Progenitor cell of endocrine pancreas (in vitro differentiated cells): Measurements from ENCODE around the gene SMAD3. TPM values are rescaled to one million over a fixed set of nuclear protein-coding genes. Genes with fewer than 3 reads are reported as not detected.

Experiments used
- DNase-seq: peaks from one replicate; pipeline ENCODE4 v3.0.0; 2021; ENCODE audit warnings: low spot score; ENCODE audit not compliant: unreplicated experiment
- H3K27ac Mint-ChIP-seq: 2 replicates; pipeline ENCODE4 v1.8.0; 2021; ENCODE audit warnings: mild to moderate bottlenecking, moderate library complexity, mixed read lengths
- H3K27me3 Mint-ChIP-seq: 2 replicates; pipeline ENCODE4 v1.8.0; 2021; ENCODE audit warnings: mixed read lengths
- H3K36me3 Mint-ChIP-seq: 2 replicates; pipeline ENCODE4 v1.8.0; 2022; ENCODE audit warnings: mixed read lengths; ENCODE audit not compliant: insufficient read depth
- H3K4me1 Mint-ChIP-seq: 2 replicates; pipeline ENCODE4 v1.8.0; 2021; ENCODE audit warnings: low read depth, mixed read lengths
- H3K4me3 Mint-ChIP-seq: 2 replicates; pipeline ENCODE4 v1.8.0; 2021; ENCODE audit warnings: low read depth, mild to moderate bottlenecking, moderate library complexity, mixed read lengths
- H3K9me3 Mint-ChIP-seq: 2 replicates; pipeline ENCODE4 v1.8.0; 2021; ENCODE audit warnings: low read depth, mixed read lengths
- total RNA-seq: library from RNA; stranded (reverse); gene quantifications from 2 replicates; pipeline ENCODE4 v1.2.1, GENCODE V29; 2021
- TF ChIP-seq, protein P1 (sequence below): fragments of 200-600 bp; sonication (generic); IDR thresholded peaks from one replicate; pipeline ENCODE4 v1.5.0; 2021; ENCODE audit warnings: antibody characterized with exemption, mild to moderate bottlenecking; ENCODE audit not compliant: unreplicated experiment

The SMAD3 gene
- total RNA-seq, 1 donor from 2014 or later: 51.3 TPM

DNA sequence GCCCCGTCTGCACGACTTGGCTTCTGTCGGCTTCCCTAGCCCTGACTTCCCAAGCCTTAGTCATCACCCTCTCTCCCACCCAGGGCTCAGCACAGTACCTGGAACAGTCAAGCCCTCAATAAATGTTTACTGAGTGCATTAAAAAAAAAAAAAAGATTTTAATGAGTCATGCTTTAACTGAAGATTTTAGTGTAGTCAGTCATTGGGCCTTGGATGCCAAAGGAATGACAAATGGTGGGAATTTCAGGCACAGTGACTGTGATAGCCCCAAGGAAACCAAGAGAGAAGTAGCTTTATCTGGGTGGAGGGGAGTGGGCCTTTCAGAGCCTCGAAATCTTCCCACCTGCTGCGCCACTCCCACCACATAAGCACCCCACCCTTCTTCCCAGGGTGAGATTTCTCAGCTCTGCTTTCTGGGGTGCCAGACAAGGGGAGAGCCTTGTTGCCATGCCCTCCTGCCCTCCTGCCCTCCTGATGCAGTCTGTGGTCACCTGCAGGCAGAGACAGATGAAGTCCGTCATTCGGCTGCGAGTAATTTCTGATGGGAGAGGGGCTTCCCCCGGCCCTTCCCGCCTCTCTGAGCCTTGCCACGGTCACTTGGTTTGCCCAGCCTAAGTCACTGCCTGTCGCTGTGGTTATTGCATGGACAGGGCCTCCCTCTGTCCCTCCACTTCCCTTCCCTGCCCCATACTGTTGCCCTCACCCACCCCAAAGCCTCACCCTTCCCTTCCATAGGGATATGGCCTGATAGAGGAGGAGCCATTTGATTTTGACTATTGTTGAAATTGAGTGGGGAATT, 41.8 kb downstream of the SMAD3 start:
- Mint-ChIP-seq H3K27ac (peak overlapping the region; percentile 30), H3K36me3 (peaks cover 15% of the 10 kb centered on the region), H3K4me3 (no peak overlapping the region), H3K27me3 (no peaks in the 10 kb centered on the region), H3K9me3 (peaks cover 9% of the 10 kb centered on the region), H3K4me1 (peaks cover 32% of the 10 kb centered on the region)
- DNase-seq: no peak
- TF ChIP-seq, protein P1, sequence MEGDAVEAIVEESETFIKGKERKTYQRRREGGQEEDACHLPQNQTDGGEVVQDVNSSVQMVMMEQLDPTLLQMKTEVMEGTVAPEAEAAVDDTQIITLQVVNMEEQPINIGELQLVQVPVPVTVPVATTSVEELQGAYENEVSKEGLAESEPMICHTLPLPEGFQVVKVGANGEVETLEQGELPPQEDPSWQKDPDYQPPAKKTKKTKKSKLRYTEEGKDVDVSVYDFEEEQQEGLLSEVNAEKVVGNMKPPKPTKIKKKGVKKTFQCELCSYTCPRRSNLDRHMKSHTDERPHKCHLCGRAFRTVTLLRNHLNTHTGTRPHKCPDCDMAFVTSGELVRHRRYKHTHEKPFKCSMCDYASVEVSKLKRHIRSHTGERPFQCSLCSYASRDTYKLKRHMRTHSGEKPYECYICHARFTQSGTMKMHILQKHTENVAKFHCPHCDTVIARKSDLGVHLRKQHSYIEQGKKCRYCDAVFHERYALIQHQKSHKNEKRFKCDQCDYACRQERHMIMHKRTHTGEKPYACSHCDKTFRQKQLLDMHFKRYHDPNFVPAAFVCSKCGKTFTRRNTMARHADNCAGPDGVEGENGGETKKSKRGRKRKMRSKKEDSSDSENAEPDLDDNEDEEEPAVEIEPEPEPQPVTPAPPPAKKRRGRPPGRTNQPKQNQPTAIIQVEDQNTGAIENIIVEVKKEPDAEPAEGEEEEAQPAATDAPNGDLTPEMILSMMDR: no peak

DNA sequence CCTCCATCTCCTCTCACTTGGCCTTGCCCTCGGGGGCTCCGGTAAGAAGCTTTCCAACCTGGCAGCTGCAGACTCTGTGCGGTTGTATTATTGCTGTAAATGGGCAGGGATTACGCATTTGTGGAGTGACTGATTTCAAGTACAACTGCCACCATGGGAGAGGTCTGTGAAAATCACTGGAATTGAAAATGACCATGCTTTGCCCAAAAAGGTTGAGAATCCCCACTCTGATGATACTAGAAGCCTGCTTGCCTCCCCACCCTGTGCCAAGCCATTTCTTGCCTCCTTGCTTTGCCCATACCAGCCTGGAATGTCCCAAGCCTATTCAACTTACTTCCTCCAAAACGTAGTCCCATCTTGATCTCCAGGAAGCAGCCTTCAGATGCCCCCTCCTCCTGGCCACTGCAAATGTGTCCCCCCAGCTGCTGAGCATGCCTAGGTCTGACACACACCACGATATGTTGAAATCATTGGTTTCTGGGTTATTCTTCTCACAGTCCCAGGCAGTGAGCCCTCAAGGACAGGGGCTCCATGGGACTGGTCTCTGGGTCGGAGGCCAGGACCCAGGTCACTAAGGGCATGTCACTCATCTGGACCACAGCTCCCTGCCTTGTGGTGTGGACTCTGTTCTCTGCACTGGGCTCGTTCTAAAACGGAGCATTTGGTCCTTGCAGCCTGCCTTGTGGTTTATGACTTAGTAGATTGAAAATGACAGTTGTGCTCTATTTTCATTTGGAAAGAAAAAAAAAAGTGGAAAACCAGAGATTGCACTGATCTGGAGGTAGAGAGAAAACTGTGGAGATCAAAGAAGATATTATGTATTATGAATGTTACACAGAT, 42.9 kb downstream of the SMAD3 start:
- Mint-ChIP-seq H3K9me3 (peaks cover 9% of the 10 kb centered on the region), H3K27me3 (no peaks in the 10 kb centered on the region), H3K36me3 (peaks cover 15% of the 10 kb centered on the region), H3K27ac (peak overlapping the region; percentile 33), H3K4me3 (no peak overlapping the region), H3K4me1 (peaks cover 32% of the 10 kb centered on the region)
- TF ChIP-seq, protein P1: no peak
- no peak for DNase-seq

DNA sequence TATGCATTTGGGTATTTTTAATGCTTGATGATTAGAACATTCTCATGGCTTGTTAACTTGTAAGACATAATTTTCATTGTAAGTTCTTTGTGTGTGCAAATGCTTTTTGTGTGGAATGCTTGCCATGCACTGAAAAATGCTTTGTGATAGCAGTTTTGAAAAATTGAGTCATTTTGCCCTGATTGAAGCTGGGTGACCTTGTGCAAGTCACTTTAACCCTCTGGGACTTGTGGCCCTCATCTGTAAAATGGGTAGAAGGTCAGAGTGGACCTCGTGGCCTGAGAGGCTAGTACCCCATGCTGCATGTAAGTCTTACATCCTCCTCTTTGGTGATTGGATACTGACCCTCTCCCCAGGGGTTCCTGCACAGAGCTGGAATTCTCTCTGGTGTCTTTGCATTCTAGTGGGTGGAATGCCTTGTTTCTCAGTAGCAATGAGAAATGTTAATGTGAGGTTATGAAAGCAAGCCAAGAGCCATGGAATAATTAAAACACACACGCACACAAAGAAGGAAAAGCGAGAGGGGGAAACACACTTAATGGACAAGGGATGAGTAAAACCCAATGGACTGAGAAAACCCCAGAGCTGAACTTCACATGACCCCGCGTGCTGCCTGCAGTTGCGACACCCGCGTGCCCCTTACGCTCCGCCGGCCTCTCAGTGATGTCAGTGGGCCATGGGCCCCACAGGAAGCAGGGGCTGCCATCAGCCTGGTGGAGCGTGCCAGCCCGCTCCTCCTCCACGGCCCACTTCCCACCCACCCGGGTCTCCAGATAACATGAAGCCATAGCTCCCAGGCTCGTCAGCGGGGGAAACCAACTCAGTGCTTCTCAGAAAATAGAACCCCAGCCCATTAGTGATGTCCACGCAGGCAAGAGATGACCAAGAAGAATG, 44.0 kb downstream of the SMAD3 start:
- H3K27me3 Mint-ChIP-seq: no peaks in the 10 kb centered on the region
- peaks cover 9% of the 10 kb centered on the region for H3K9me3 Mint-ChIP-seq
- no peak overlapping the region for H3K4me3 Mint-ChIP-seq
- TF ChIP-seq, protein P1: no peak
- peak overlapping the region; percentile 41 for H3K27ac Mint-ChIP-seq
- H3K36me3 Mint-ChIP-seq: peaks cover 15% of the 10 kb centered on the region
- H3K4me1 Mint-ChIP-seq: peaks cover 28% of the 10 kb centered on the region
- no peak for DNase-seq

DNA sequence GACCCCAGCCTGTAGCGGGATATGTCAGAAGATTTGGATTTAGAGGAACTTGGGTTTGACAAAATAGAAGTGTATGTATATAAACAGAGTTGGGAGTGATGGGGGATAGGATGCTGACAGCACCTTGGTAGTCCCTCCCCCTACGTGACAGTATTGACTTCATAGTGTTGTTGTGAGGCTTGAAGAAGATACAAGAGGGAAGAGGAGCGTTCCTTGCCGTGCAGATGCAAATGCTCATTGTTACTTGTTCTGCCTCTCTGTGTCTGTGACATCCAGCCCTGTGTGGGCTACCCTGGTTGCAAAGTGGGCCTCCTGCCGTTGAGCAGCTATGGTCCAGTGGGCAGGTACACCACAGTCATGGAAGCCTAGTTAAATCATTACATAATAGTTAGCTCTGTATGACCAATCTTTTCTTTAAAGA, 45.0 kb downstream of the SMAD3 start:
- no peak overlapping the region for H3K4me3 Mint-ChIP-seq
- TF ChIP-seq, protein P1: no peak
- no peak overlapping the region for H3K27ac Mint-ChIP-seq
- DNase-seq: no peak
- H3K27me3 Mint-ChIP-seq: no peaks in the 10 kb centered on the region
- H3K36me3 Mint-ChIP-seq: peaks cover 15% of the 10 kb centered on the region
- H3K9me3 Mint-ChIP-seq: peaks cover 9% of the 10 kb centered on the region
- peaks cover 28% of the 10 kb centered on the region for H3K4me1 Mint-ChIP-seq
